Stomach (tissue), 9 donors: ENCODE results near the gene ACTL7B. TPM values are rescaled to one million over a fixed set of nuclear protein-coding genes. Genes with fewer than 3 reads are reported as not detected.

Source experiments
- DNase-seq, 2 donors: peaks; one replicate each; pipeline versions ENCODE4 v3.0.0 to v3.0.0-alpha.2; 2013 to 2019
- H3K27ac ChIP-seq, 5 donors: fragments of 200-600 bp in 4 of 5; sonication (generic) in 4 of 5; one replicate each; pipeline ENCODE4 v1.5.1; 2013 to 2019; ENCODE audit warnings: mild to moderate bottlenecking in 1 of 5, moderate library complexity in 1 of 5
- H3K27me3 ChIP-seq, 3 donors: fragments of 200-600 bp; sonication (generic); one replicate each; pipeline ENCODE4 v1.5.1; 2017 to 2019; ENCODE audit warnings: mixed run types in 1 of 3
- H3K36me3 ChIP-seq, 4 donors: fragments of 200-600 bp; sonication (generic); 1 replicate in 3 of 4; 2 replicates in 1 of 4; pipeline ENCODE4 v1.5.1; 2016 to 2019
- H3K4me1 ChIP-seq, 4 donors: fragments of 200-600 bp; sonication (generic); one replicate each; pipeline ENCODE4 v1.5.1; 2016 to 2019
- H3K4me3 ChIP-seq, 4 donors: fragments of 200-600 bp; sonication (generic) in 3 of 4; one replicate each; pipeline ENCODE4 v1.5.1; 2016 to 2019; ENCODE audit warnings: mild to moderate bottlenecking in 1 of 4
- H3K9me3 ChIP-seq, 4 donors: fragments of 200-600 bp; sonication (generic); one replicate each; pipeline ENCODE4 v1.5.1; 2016 to 2019
- EP300 ChIP-seq: sonication (generic); formaldehyde crosslinking; IDR thresholded peaks from one replicate; pipeline ENCODE4 v1.6.1; 2017; ENCODE audit warnings: antibody characterized with exemption
- POLR2A ChIP-seq, 4 donors: fragments of 450-650 bp; IDR thresholded peaks; one replicate each; pipeline ENCODE4 v1.6.1; 2016; ENCODE audit warnings: antibody characterized with exemption in 4 of 4, control low read depth in 2 of 4, mild to moderate bottlenecking in 1 of 4, moderate library complexity in 1 of 4
- POLR2AphosphoS5 ChIP-seq, 3 donors: sonication (generic); formaldehyde crosslinking; IDR thresholded peaks; one replicate each; pipeline ENCODE4 v1.6.1; 2016; ENCODE audit warnings: antibody characterized with exemption in 3 of 3
- WGBS, 5 donors: extraction: QIAGEN DNeasy Blood & Tissue Kit in 3 of 5; methylation state at CpG; one replicate each; pipeline versions ENCODE4 v1.1.5 to v1.1.7; 2013 to 2018; 5-methylcytosine and 5-hydroxymethylcytosine counted together
- intact Hi-C: fragments of 100-400 bp; cut with DNase I; formaldehyde crosslinking; loops from one replicate; pipeline ENCODE4 v1.15.1; 2023; ENCODE audit warnings: low total_unique reads
- polyA plus RNA-seq, 3 donors: library from polyadenylated mRNA; stranded (reverse); fragments of 200-250 nt; gene quantifications; one replicate each; pipeline ENCODE4 v1.2.3, GENCODE V29; 2013
- total RNA-seq, 5 donors: library from RNA; depleted of rRNA; stranded (reverse); fragments of >200 nt; gene quantifications; one replicate each; pipeline versions ENCODE4 v1.1.0 to v1.2.3, GENCODE V29; 2014 to 2016
- TF ChIP-seq, protein P1 (sequence below), 7 experiments: fragments of 450-650 bp in 4 of 7; fragments of 200-600 bp in 3 of 7; sonication (generic) in 3 of 7; IDR thresholded peaks; one replicate each; pipeline ENCODE4 v1.5.1; 2016 to 2019; ENCODE audit warnings: antibody characterized with exemption in 7 of 7, control low read depth in 2 of 7, mild to moderate bottlenecking in 1 of 7
- donor health status: healthy with polysubstance abuse.
- donor health status: Bipolar disorder and iron deficiency.
- donor health status: healthy.

Gene ACTL7B
- total and polyA plus RNA-seq, 8 donors: not detected

DNA sequence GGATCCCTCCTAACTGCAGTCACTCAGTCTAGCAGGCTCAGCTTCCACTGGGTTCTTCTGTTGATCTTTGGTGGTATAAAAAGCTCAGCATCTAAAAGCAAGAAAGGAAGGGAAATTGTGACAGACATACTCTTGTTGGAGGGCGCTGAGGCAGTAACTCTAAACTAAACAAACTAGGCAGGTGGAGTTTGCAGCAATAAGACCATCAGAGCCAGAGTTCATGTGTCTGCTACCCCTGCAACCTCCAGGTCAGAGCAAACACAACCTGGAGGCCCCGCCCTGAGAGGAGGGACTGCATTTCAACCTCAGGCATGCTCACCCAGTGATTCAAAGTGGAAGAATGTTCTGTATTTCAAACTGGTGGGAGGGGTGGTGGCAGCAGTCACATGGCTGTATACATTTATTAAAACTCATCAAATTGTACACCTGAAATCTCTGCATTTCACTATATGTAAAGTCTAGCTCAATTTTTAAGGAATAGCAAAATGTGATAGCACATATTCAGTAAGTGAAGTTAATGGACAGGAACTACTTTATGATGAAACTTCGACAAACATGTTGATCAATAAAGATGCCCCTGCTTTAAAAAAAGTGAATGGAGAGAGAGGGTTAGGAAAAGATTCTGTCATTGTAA, 13.4 kb upstream of the ACTL7B start:
- peak in 1 of 2 donors; percentile 28 for DNase-seq
- 60 to 92% (median 86%) methylated on average over 3 of the region's 3 CpGs for WGBS, 5 donors
- intact Hi-C loops: no loop called here
- H3K27ac ChIP-seq: no peak overlapping the region
- H3K36me3 ChIP-seq: peaks cover 24 to 68% (median 65%) of the 10 kb centered on the region in 4 donors
- H3K4me1 ChIP-seq: no peaks in the 10 kb centered on the region
- no peaks in the 10 kb centered on the region for H3K9me3 ChIP-seq
- H3K4me3 ChIP-seq: no peak overlapping the region
- no peaks in the 10 kb centered on the region for H3K27me3 ChIP-seq
- TF ChIP-seq EP300 (no peak), POLR2A (IDR thresholded peaks at IDR 0.05) (no peak), POLR2AphosphoS5 (IDR thresholded peaks at IDR 0.05) (no peak)
- TF ChIP-seq, protein P1, sequence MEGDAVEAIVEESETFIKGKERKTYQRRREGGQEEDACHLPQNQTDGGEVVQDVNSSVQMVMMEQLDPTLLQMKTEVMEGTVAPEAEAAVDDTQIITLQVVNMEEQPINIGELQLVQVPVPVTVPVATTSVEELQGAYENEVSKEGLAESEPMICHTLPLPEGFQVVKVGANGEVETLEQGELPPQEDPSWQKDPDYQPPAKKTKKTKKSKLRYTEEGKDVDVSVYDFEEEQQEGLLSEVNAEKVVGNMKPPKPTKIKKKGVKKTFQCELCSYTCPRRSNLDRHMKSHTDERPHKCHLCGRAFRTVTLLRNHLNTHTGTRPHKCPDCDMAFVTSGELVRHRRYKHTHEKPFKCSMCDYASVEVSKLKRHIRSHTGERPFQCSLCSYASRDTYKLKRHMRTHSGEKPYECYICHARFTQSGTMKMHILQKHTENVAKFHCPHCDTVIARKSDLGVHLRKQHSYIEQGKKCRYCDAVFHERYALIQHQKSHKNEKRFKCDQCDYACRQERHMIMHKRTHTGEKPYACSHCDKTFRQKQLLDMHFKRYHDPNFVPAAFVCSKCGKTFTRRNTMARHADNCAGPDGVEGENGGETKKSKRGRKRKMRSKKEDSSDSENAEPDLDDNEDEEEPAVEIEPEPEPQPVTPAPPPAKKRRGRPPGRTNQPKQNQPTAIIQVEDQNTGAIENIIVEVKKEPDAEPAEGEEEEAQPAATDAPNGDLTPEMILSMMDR (IDR thresholded peaks at IDR 0.05): no peak

DNA sequence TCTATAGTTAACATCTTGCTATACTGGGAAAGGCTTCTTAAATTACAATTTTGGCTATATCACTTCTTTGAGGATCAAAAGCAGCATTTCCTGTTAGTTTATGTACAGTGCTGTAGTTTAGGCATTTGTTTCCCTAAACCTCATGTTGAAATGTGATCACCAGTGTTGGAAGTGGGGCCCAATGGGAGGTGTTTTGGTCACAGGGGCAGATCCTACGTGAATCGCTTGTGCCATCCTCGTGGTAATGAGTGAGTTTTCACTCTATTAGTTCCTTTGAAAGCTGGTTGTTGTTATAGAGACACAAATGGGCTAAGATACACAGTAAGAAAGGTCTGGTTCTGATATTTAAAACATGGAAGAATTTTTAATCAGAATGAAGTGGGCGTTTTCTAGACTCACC, 12.0 kb upstream of the ACTL7B start:
- intact Hi-C loops: no loop called here
- WGBS, 5 donors: 82 to 96% (median 92%) methylated on average over 4 of the region's 4 CpGs
- Histone ChIP-seq H3K27ac (no peak overlapping the region), H3K36me3 (peaks cover 10 to 54% (median 52%) of the 10 kb centered on the region in 4 donors), H3K27me3 (no peaks in the 10 kb centered on the region), H3K4me3 (no peak overlapping the region), H3K4me1 (no peaks in the 10 kb centered on the region), H3K9me3 (no peaks in the 10 kb centered on the region)
- DNase-seq: no peak
- no peak for TF ChIP-seq POLR2AphosphoS5 (IDR thresholded peaks at IDR 0.05)
- no peak for TF ChIP-seq POLR2A (IDR thresholded peaks at IDR 0.05)
- TF ChIP-seq, protein P1 (IDR thresholded peaks at IDR 0.05): no peak
- TF ChIP-seq EP300: no peak

DNA sequence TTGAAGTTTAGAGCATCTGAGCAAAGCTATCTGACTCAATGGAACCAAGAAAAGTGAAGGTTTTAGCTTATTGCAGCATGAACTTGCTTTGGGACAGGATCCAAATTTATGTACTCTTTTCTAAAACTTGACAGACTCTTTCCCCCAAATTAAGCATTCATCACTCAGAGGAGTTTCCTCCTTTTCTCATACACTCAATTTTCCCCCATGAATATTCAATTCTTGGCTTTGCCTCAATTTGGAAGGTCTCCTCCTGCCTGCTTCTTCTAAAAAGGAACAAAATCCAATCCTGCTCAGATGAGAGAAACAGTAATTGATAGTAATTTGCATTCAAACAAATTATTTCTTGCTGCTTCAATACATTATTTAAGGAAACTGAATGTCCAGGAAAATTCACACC, 11.3 kb upstream of the ACTL7B start:
- no peaks in the 10 kb centered on the region for H3K27me3 ChIP-seq
- no peaks in the 10 kb centered on the region for H3K4me1 ChIP-seq
- peaks cover 8 to 47% (median 45%) of the 10 kb centered on the region in 4 donors for H3K36me3 ChIP-seq
- no peak overlapping the region for H3K4me3 ChIP-seq
- DNase-seq: no peak
- no peak overlapping the region for H3K27ac ChIP-seq
- intact Hi-C loops: no loop called here
- no peaks in the 10 kb centered on the region for H3K9me3 ChIP-seq
- TF ChIP-seq, protein P1 (IDR thresholded peaks at IDR 0.05): no peak
- TF ChIP-seq POLR2AphosphoS5 (IDR thresholded peaks at IDR 0.05) (no peak), POLR2A (IDR thresholded peaks at IDR 0.05) (no peak)

DNA sequence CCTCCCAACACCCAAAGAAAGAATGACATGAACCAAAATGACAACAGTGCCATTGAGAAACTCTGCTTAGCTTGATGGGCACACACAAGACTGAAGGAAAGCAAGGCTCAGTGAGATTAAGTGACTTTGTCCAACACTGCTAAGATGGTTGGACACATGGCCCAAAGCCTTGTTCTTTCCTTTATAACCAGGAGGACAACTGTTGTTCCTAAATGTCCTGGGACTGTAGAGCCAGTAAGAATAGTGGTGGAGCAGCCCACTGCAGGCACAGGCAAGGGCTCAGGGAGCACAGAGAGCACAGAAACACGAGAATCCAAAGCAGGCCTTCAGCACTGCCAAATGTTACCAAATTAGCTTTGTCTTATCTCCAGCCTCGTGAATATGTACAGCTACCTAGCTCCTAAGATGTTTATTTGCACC, 10.2 kb upstream of the ACTL7B start:
- no peaks in the 10 kb centered on the region for H3K4me1 ChIP-seq
- intact Hi-C loops: no loop called here
- TF ChIP-seq, protein P1 (IDR thresholded peaks at IDR 0.05): no peak
- TF ChIP-seq POLR2AphosphoS5 (IDR thresholded peaks at IDR 0.05) (no peak), EP300 (no peak), POLR2A (IDR thresholded peaks at IDR 0.05) (no peak)
- H3K27me3 ChIP-seq: no peaks in the 10 kb centered on the region
- no peak overlapping the region for H3K27ac ChIP-seq
- DNase-seq: no peak
- no peak overlapping the region for H3K4me3 ChIP-seq
- H3K9me3 ChIP-seq: no peaks in the 10 kb centered on the region
- H3K36me3 ChIP-seq: peaks cover 2 to 36% (median 34%) of the 10 kb centered on the region in 4 donors
- 66 to 87% (median 71%) methylated on average over 2 of the region's 2 CpGs for WGBS, 5 donors
